Testis (tissue), 2 donors: ENCODE results near the gene CSTB.

Source experiments
- POLR2A ChIP-seq: fragments of 450-650 bp; IDR thresholded peaks from one replicate; pipeline ENCODE4 v1.6.1; 2017; ENCODE audit warnings: antibody characterized with exemption, mild to moderate bottlenecking, moderate library complexity
- TF ChIP-seq, protein P1 (sequence below), 3 experiments: fragments of 450-650 bp in 2 of 3; fragments of 200-600 bp in 1 of 3; sonication (generic) in 1 of 3; IDR thresholded peaks; one replicate each; pipeline ENCODE4 v1.5.1; 2016 to 2019; ENCODE audit warnings: antibody characterized with exemption in 3 of 3, mild to moderate bottlenecking in 2 of 3, moderate library complexity in 1 of 3

DNA sequence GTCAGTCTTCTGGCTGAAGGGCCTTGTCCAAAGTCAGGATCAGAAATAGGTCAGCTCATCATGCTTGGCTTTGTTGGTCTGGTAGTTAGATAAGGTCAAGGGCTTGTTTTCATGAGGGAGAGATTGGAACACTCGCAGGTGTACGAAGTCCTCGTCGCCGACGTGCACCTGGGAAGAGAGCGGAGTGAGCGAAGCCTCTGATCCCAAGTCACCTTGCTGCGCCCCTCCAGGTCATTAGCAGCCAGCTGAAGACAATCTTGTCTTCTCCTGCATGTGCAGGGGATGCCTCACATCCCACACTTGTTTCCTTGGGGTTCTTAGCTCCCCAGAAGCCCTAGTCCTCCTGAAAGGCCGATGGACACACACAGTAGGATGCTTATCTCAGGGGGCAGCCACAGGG, 1.9 kb downstream of the CSTB start:
- TF ChIP-seq, protein P1, sequence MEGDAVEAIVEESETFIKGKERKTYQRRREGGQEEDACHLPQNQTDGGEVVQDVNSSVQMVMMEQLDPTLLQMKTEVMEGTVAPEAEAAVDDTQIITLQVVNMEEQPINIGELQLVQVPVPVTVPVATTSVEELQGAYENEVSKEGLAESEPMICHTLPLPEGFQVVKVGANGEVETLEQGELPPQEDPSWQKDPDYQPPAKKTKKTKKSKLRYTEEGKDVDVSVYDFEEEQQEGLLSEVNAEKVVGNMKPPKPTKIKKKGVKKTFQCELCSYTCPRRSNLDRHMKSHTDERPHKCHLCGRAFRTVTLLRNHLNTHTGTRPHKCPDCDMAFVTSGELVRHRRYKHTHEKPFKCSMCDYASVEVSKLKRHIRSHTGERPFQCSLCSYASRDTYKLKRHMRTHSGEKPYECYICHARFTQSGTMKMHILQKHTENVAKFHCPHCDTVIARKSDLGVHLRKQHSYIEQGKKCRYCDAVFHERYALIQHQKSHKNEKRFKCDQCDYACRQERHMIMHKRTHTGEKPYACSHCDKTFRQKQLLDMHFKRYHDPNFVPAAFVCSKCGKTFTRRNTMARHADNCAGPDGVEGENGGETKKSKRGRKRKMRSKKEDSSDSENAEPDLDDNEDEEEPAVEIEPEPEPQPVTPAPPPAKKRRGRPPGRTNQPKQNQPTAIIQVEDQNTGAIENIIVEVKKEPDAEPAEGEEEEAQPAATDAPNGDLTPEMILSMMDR (IDR thresholded peaks at IDR 0.05) = no peak
- TF ChIP-seq POLR2A = no peak
